GM23248 (cell line): Measurements from ENCODE around the gene SAMD14.

ENCODE experiments used
- EZH2 ChIP-seq: fragments of 200-600 bp; sonication (generic); IDR thresholded peaks from 2 replicates; pipeline ENCODE4 v1.6.1; 2018; ENCODE audit warnings: antibody characterized with exemption, mild to moderate bottlenecking; ENCODE audit not compliant: insufficient read depth, poor library complexity, severe bottlenecking
- EZH2phosphoT487 ChIP-seq: fragments of 200-600 bp; sonication (generic); IDR thresholded peaks from 2 replicates; pipeline ENCODE4 v1.6.1; 2018; ENCODE audit warnings: antibody characterized with exemption, moderate library complexity, mild to moderate bottlenecking, low read depth; ENCODE audit not compliant: insufficient read depth

GRCh38 chr17:50063561-50064252, 66.3 kb downstream of the SAMD14 start:
- TF ChIP-seq EZH2phosphoT487 (no peak), EZH2 (no peak)
